GM12875 (cell line): ENCODE measurements around the gene RPTOR.

Experiments
- H3K4me3 ChIP-seq: one replicate; pipeline ENCODE4 v1.5.1; 2011; ENCODE audit warnings: low read depth, low read length, control low read depth
- CTCF ChIP-seq: IDR thresholded peaks from 2 replicates; pipeline ENCODE4 v1.5.1; 2011; ENCODE audit warnings: low read depth, mild to moderate bottlenecking, control low read depth, inconsistent platforms, low read length, moderate library complexity, borderline replicate concordance; ENCODE audit not compliant: insufficient read depth

RPTOR gene

GRCh38 chr17:80883831-80884735 is 339.4 kb downstream of the RPTOR start:
- H3K4me3 ChIP-seq, result no peak overlapping the region
- TF ChIP-seq CTCF, result no peak

GRCh38 chr17:80884811-80885210 is 340.2 kb downstream of the RPTOR start:
- H3K4me3 ChIP-seq, result no peak overlapping the region

GRCh38 chr17:80885947-80886582 is 341.4 kb downstream of the RPTOR start:
- no peak for TF ChIP-seq CTCF
- H3K4me3 ChIP-seq, result no peak overlapping the region

More at GRCh38 chr17:80884811-80885210, 340.2 kb downstream of the RPTOR start:
- TF ChIP-seq CTCF, result no peak

GRCh38 chr17:80886641-80887573 is 342.3 kb downstream of the RPTOR start:
- H3K4me3 ChIP-seq, result no peak overlapping the region

GRCh38 chr17:80887639-80888175 is 343.1 kb downstream of the RPTOR start:
- no peak overlapping the region for H3K4me3 ChIP-seq
- no peak for TF ChIP-seq CTCF

More at GRCh38 chr17:80886641-80887573, 342.3 kb downstream of the RPTOR start:
- no peak for TF ChIP-seq CTCF

- no peak overlapping the region for H3K4me3 ChIP-seq
- no peak for TF ChIP-seq CTCF
These were observed 343.9 kb downstream of the RPTOR start for GRCh38 chr17:80888276-80889160.
